MG63 (cell line): Measurements from ENCODE around the gene RSRC1. TPM values are rescaled to one million over a fixed set of nuclear protein-coding genes. Genes with fewer than 3 reads are reported as not detected.
"Not testable (repeated sequence)": the region's sequence is repeated elsewhere in the genome, so short reads cannot be mapped to it uniquely, and the experiment has no call there.

Source experiments
- DNase-seq: peaks from one replicate; pipeline ENCODE4 v3.0.0-alpha.2; 2020
- H3K27me3 ChIP-seq: fragments of 250-450 bp; sonication (Bioruptor Pico); 2 replicates; pipeline ENCODE4 v1.5.1; 2020; ENCODE audit warnings: mild to moderate bottlenecking, moderate library complexity
- H3K36me3 ChIP-seq: fragments of 250-450 bp; sonication (Bioruptor Pico); 2 replicates; pipeline ENCODE4 v1.5.1; 2020; ENCODE audit warnings: mild to moderate bottlenecking, moderate library complexity
- H3K4me3 ChIP-seq: fragments of 250-450 bp; sonication (Bioruptor Pico); 2 replicates; pipeline ENCODE4 v1.5.1; 2020; ENCODE audit warnings: mild to moderate bottlenecking, moderate library complexity
- H3K9me3 ChIP-seq: fragments of 250-450 bp; sonication (Bioruptor Pico); 2 replicates; pipeline ENCODE4 v1.5.1; 2020; ENCODE audit warnings: mild to moderate bottlenecking, moderate library complexity
- total RNA-seq: library from RNA; depleted of rRNA; stranded (reverse); fragments of >200 nt; shearing (Covaris generic); gene quantifications from 2 replicates; pipeline ENCODE4 v1.2.3, GENCODE V29; 2014; ENCODE audit warnings: low replicate concordance

RSRC1 gene
- total RNA-seq, 1 experiment from 2014 or later = 42.6 TPM

DNA sequence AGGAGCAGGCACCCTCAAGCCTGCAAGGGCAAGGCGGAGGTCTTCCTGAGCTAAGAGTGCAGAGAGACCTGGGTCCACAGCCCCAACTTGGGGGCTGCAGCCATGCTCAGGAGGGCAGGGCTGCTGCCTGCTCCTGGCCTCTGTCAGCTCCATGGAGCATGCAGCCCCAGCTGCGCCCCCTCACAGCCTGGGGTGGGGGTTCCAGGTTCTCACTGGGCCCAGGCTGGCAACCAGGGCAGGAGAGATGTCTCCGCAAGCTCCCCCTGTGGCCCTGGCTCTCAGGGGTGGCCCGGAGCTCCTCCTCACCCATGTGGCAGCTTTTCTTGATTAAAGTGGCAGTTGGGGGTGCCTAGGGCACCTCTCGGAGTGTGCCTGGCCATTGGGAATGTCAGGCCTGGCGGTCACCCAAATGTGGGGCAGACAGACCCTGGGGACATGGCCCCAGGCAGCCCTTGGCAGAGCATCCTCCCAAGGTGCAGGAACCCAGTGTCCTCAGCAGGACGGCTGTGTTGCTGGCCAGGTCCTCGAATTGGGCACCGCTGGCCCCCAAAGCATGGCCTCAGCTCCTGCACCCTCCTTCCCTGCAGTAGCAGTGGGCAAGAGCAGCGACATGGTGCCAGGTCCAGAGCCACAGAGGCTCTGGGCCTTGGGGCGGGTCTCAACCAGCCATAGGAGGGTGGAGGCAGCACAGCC lies 251.0 kb downstream of the RSRC1 start:
- Histone ChIP-seq H3K27me3 (no peaks in the 10 kb centered on the region), H3K36me3 (no peaks in the 10 kb centered on the region), H3K9me3 (no peaks in the 10 kb centered on the region; the same call in 1 of the 2 replicates), H3K4me3 (no peak overlapping the region)
- no peak for DNase-seq

- Histone ChIP-seq H3K36me3 (no peaks in the 10 kb centered on the region), H3K9me3 (no peaks in the 10 kb centered on the region; the same call in 1 of the 2 replicates), H3K27me3 (no peaks in the 10 kb centered on the region), H3K4me3 (no peak overlapping the region)
- no peak for DNase-seq
These were observed 258.4 kb downstream of the RSRC1 start for GRCh38 chr3:158368271-158368670.

DNA sequence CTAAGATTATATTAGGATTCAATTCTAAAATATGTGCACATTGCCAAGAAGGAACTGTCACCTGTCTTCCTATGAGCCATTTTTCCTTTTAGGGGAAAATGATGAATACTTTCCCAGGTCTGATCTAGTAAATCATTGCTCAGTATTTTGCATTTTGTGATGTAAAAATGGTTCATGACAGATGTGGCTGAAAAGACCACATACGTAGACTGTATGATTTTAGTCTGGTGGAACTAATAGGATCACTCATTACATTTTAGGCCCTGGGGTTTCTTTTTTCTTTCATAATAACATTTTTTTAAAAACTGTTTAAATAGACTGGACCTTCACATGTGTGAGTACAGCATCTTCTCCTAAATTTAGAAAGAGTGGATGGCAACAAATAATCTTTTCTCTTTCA lies 259.4 kb downstream of the RSRC1 start:
- DNase-seq = no peak
- H3K9me3 ChIP-seq = no peaks in the 10 kb centered on the region; the same call in 1 of the 2 replicates
- no peaks in the 10 kb centered on the region for H3K36me3 ChIP-seq
- no peak overlapping the region for H3K4me3 ChIP-seq
- no peaks in the 10 kb centered on the region for H3K27me3 ChIP-seq

DNA sequence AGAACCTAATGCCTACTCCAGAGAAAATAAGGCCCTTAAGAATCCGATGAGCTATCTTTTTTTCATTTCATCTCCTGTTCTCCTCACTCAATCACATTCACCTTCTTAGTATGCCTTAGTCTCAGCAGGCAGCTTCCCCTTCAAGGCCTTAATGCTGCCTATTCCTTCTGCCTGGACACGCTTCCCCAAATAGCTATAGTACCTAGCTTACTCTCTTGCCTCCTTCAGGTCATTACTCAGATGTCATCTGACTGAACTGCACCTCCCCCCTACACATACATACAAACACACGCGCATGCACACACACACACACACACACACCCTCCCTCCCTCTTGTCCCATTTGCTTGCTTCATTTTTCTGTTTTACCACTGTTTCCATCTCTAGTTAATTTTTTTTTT lies 269.6 kb downstream of the RSRC1 start:
- no peaks in the 10 kb centered on the region for H3K27me3 ChIP-seq

GRCh38 chr3:158381262-158381868 lies 271.5 kb downstream of the RSRC1 start:
- Histone ChIP-seq H3K36me3 (no peaks in the 10 kb centered on the region), H3K9me3 (no peaks in the 10 kb centered on the region), H3K27me3 (no peaks in the 10 kb centered on the region), H3K4me3 (no peak overlapping the region)
- no peak for DNase-seq

More for the DNA sequence above, 269.6 kb downstream of the RSRC1 start:
- Histone ChIP-seq H3K36me3 (no peaks in the 10 kb centered on the region), H3K9me3 (no peaks in the 10 kb centered on the region), H3K4me3 (no peak overlapping the region)
- no peak for DNase-seq

- Histone ChIP-seq H3K27me3 (no peaks in the 10 kb centered on the region), H3K36me3 (no peaks in the 10 kb centered on the region), H3K4me3 (no peak overlapping the region), H3K9me3 (no peaks in the 10 kb centered on the region)
- DNase-seq = no peak
These were observed 272.6 kb downstream of the RSRC1 start for GRCh38 chr3:158382479-158382878.

- Histone ChIP-seq H3K27me3 (no peaks in the 10 kb centered on the region), H3K36me3 (no peaks in the 10 kb centered on the region), H3K4me3 (no peak overlapping the region), H3K9me3 (no peaks in the 10 kb centered on the region)
- DNase-seq = no peak
These were observed 274.1 kb downstream of the RSRC1 start for GRCh38 chr3:158384019-158384418.

- no peak for DNase-seq
- no peaks in the 10 kb centered on the region for H3K27me3 ChIP-seq
- H3K9me3 ChIP-seq = peaks cover 20% of the 10 kb centered on the region
- H3K36me3 ChIP-seq = no peaks in the 10 kb centered on the region
- no peak overlapping the region for H3K4me3 ChIP-seq
These were observed 285.5 kb downstream of the RSRC1 start for GRCh38 chr3:158395421-158395820.

- H3K4me3 ChIP-seq = no peak overlapping the region
These were observed 292.7 kb downstream of the RSRC1 start for GRCh38 chr3:158402590-158402989.

GRCh38 chr3:158403013-158403412 lies 293.1 kb downstream of the RSRC1 start:
- Histone ChIP-seq H3K36me3 (no peaks in the 10 kb centered on the region), H3K27me3 (no peaks in the 10 kb centered on the region), H3K4me3 (no peak overlapping the region), H3K9me3 (no peaks in the 10 kb centered on the region)
- no peak for DNase-seq

More at GRCh38 chr3:158402590-158402989, 292.7 kb downstream of the RSRC1 start:
- no peaks in the 10 kb centered on the region for H3K36me3 ChIP-seq
- H3K9me3 ChIP-seq = no peaks in the 10 kb centered on the region
- H3K27me3 ChIP-seq = no peaks in the 10 kb centered on the region
- no peak for DNase-seq

DNA sequence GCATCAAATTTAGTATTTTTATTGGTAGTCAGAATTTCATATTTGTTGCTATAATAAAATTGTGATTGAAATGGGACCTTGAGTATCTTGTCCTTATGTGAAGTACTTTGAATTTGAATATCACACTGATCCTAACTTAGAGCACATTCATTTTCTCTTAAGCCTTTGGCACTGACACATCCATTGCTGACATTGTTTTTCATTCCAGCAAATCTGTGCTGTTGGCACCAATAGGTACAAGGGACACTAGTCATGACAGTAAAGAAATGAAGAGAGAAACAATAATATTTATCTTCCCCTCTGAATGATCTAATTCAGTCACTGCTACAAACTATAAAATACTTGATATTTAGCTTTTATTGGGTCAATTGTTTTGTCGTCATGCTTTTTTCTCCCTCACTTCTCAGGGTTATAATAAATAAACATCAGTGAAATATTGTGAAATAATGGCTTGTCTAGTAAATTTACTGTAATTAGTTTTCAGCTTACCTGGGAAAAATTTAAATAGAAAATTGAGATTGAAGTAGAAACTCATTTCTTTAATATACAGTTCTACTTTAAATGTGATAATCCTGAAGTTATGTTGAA lies 294.3 kb downstream of the RSRC1 start:
- Histone ChIP-seq H3K27me3 (no peaks in the 10 kb centered on the region), H3K9me3 (no peaks in the 10 kb centered on the region), H3K4me3 (no peak overlapping the region), H3K36me3 (no peaks in the 10 kb centered on the region)
- no peak for DNase-seq

GRCh38 chr3:158405507-158405906 lies 295.6 kb downstream of the RSRC1 start:
- no peak for DNase-seq
- no peaks in the 10 kb centered on the region for H3K36me3 ChIP-seq
- no peak overlapping the region for H3K4me3 ChIP-seq
- no peaks in the 10 kb centered on the region for H3K9me3 ChIP-seq
- H3K27me3 ChIP-seq = no peaks in the 10 kb centered on the region

GRCh38 chr3:158407844-158408517 lies 298.1 kb downstream of the RSRC1 start:
- Histone ChIP-seq H3K4me3 (no peak overlapping the region), H3K9me3 (no peaks in the 10 kb centered on the region; the same call in 1 of the 2 replicates), H3K36me3 (no peaks in the 10 kb centered on the region), H3K27me3 (no peaks in the 10 kb centered on the region)
- DNase-seq = no peak

GRCh38 chr3:158408518-158408897 lies 298.6 kb downstream of the RSRC1 start:
- not testable (repeated sequence) for H3K9me3 ChIP-seq, H3K27me3 ChIP-seq, DNase-seq, H3K36me3 ChIP-seq, H3K4me3 ChIP-seq

DNA sequence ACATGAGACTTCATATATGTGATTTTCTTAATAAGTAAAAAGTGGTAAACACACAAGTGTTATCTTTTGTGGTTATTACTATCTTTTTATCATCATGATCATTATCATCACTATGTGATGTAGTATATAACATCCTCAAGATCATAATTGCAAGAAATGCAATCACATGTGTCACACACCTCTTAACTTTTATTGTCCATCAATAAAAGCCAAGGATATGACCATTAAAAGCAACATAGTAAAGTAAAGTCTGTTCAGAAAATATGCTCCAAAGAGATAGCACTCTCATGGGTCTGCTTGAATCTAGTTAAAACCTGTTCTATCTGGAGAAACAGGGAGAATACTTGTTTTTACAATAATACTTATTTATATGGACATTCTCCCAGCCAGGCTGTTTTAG lies 308.1 kb downstream of the RSRC1 start:
- no peak overlapping the region for H3K4me3 ChIP-seq
- no peak for DNase-seq
- no peaks in the 10 kb centered on the region for H3K36me3 ChIP-seq
- H3K9me3 ChIP-seq = no peaks in the 10 kb centered on the region
- no peaks in the 10 kb centered on the region for H3K27me3 ChIP-seq

- Histone ChIP-seq H3K4me3 (no peak overlapping the region), H3K36me3 (no peaks in the 10 kb centered on the region), H3K27me3 (no peaks in the 10 kb centered on the region), H3K9me3 (no peaks in the 10 kb centered on the region)
- no peak for DNase-seq
These were observed 310.1 kb downstream of the RSRC1 start for GRCh38 chr3:158419820-158420653.
